ENCODE results near the gene TPRG1L. TPM values are rescaled to one million over a fixed set of nuclear protein-coding genes. Genes with fewer than 3 reads are reported as not detected.
"Not testable (repeated sequence)": the region's sequence is repeated elsewhere in the genome, so short reads cannot be mapped to it uniquely, and the experiment has no call there.

TPRG1L gene
- total and polyA plus RNA-seq, 8 donors = 16.4 to 33.3 (median 21.8) TPM

GRCh38 chr1:3618531-3618880, 6.3 kb upstream of the TPRG1L start:
- no peaks in the 10 kb centered on the region for H3K27me3 ChIP-seq
- DNase-seq = peak in 1 of 6 donors; percentile 58
- H3K27ac ChIP-seq = no peak overlapping the region
- WGBS, 2 donors = 53 to 58% methylated on average over 9 of the region's 9 CpGs
- peak in 1 of 4 donors; percentile 16 for ATAC-seq
- H3K36me3 ChIP-seq = no peaks in the 10 kb centered on the region
- H3K4me1 ChIP-seq = peaks cover 0 to 5% (median 4%) of the 10 kb centered on the region in 3 donors
- H3K9me3 ChIP-seq = no peaks in the 10 kb centered on the region
- intact Hi-C loops (cut with DNase I) = no loop called here
- TF ChIP-seq CTCF (IDR thresholded peaks at IDR 0.05) = no peak
- no peak for FAIRE-seq
- H3K4me3 ChIP-seq = no peak overlapping the region

GRCh38 chr1:3618881-3619671, 5.7 kb upstream of the TPRG1L start:
- peak; percentile 61 to 83 (median 73) for TF ChIP-seq CTCF (IDR thresholded peaks at IDR 0.05)
- WGBS, 2 donors = 14 to 15% methylated on average over 17 to 21 of the region's 21 CpGs
- intact Hi-C loops (cut with DNase I) = no loop called here
- H3K4me1 ChIP-seq = peaks cover 0 to 9% (median 8%) of the 10 kb centered on the region in 3 donors
- H3K9me3 ChIP-seq = no peaks in the 10 kb centered on the region
- ATAC-seq = peak; percentile 76 to 94 (median 89)
- FAIRE-seq = no peak
- no peak overlapping the region for H3K27ac ChIP-seq
- peak in 5 of 6 donors; percentile 55 to 74 (median 61) for DNase-seq
- H3K36me3 ChIP-seq = no peaks in the 10 kb centered on the region
- no peaks in the 10 kb centered on the region for H3K27me3 ChIP-seq
- no peak overlapping the region for H3K4me3 ChIP-seq

- no peak overlapping the region for H3K27ac ChIP-seq
- no peaks in the 10 kb centered on the region for H3K27me3 ChIP-seq
- no peak overlapping the region for H3K4me3 ChIP-seq
- peaks cover 0 to 11% (median 9%) of the 10 kb centered on the region in 3 donors for H3K4me1 ChIP-seq
- no peak for TF ChIP-seq CTCF (IDR thresholded peaks at IDR 0.05)
- no peaks in the 10 kb centered on the region for H3K36me3 ChIP-seq
- ATAC-seq (no peak), FAIRE-seq (no peak), DNase-seq (peak in 1 of 6 donors; percentile 18)
- intact Hi-C loops (cut with DNase I) = loop anchor here in 2 of 3 donors (5.0 to 10.0 kb wide), 2 partner anchors 128 to 166 kb away; partner anchors contain the start of gene ARHGEF16 (in 1 of the 2)
- H3K9me3 ChIP-seq = no peaks in the 10 kb centered on the region
- WGBS, 2 donors = 72 to 83% methylated on average over 12 of the region's 12 CpGs
Measured at GRCh38 chr1:3620708-3621107, 4.1 kb upstream of the TPRG1L start.

GRCh38 chr1:3621151-3621671, 3.6 kb upstream of the TPRG1L start:
- ATAC-seq, H3K27me3 ChIP-seq, H3K4me3 ChIP-seq, H3K9me3 ChIP-seq, H3K36me3 ChIP-seq, H3K27ac ChIP-seq: not testable (repeated sequence)
- peak; percentile 42 to 63 (median 50) for TF ChIP-seq CTCF (IDR thresholded peaks at IDR 0.05)
- intact Hi-C loops (cut with DNase I) = loop anchor here in 2 of 3 donors (5.0 to 10.0 kb wide), 2 partner anchors 129 to 166 kb away; partner anchors contain the start of gene ARHGEF16 (in 1 of the 2)
- FAIRE-seq (peak; percentile 78), DNase-seq (peak in 2 of 6 donors; percentile 46 to 49)
- H3K4me1 ChIP-seq = peaks cover 0 to 15% (median 13%) of the 10 kb centered on the region in 3 donors
- WGBS, 2 donors = 20 to 26% methylated on average over 12 to 15 of the region's 15 CpGs

- H3K9me3 ChIP-seq, H3K4me3 ChIP-seq, FAIRE-seq, H3K36me3 ChIP-seq, H3K27ac ChIP-seq, H3K27me3 ChIP-seq, ATAC-seq: not testable (repeated sequence)
- peaks cover 0 to 15% (median 13%) of the 10 kb centered on the region in 3 donors for H3K4me1 ChIP-seq
- intact Hi-C loops (cut with DNase I) = loop anchor here in 2 of 3 donors (2.0 to 10.0 kb wide), 3 partner anchors 130 to 167 kb away; partner anchors contain the start of gene ARHGEF16 (in 1 of the 2)
- 77 to 85% methylated on average over 9 of the region's 9 CpGs for WGBS, 2 donors
- peak in 1 of 6 donors; percentile 19 for DNase-seq
Measured at GRCh38 chr1:3622102-3622501, 2.7 kb upstream of the TPRG1L start.
